HG02840 (cell line): ENCODE measurements around the gene TRIO.

Experiments used
- ATAC-seq: cut with Tn5 transposase; IDR thresholded peaks from one replicate; pipeline ENCODE4 v1.9.1; 2021; ENCODE audit warnings: mild to moderate bottlenecking, moderate library complexity, moderate number of reproducible peaks; ENCODE audit not compliant: unreplicated experiment, low FRiP score

The TRIO gene

GRCh38 chr5:14397717-14398116, 254.6 kb downstream of the TRIO start:
- no peak for ATAC-seq

GRCh38 chr5:14399054-14399692, 256.0 kb downstream of the TRIO start:
- no peak for ATAC-seq

- ATAC-seq, result no peak
Measured at GRCh38 chr5:14400085-14400484, 256.9 kb downstream of the TRIO start.

- ATAC-seq, result no peak
Measured at GRCh38 chr5:14400611-14401010, 257.5 kb downstream of the TRIO start.

GRCh38 chr5:14401639-14402038, 258.5 kb downstream of the TRIO start:
- ATAC-seq, result no peak

GRCh38 chr5:14402424-14402823, 259.3 kb downstream of the TRIO start:
- no peak for ATAC-seq

- ATAC-seq, result no peak
Measured at GRCh38 chr5:14404780-14405179, 261.6 kb downstream of the TRIO start.

- no peak for ATAC-seq
Measured at GRCh38 chr5:14405267-14405666, 262.1 kb downstream of the TRIO start.

GRCh38 chr5:14405706-14406553, 262.8 kb downstream of the TRIO start:
- no peak for ATAC-seq

GRCh38 chr5:14406554-14406849, 263.4 kb downstream of the TRIO start:
- no peak for ATAC-seq

- no peak for ATAC-seq
Measured at GRCh38 chr5:14407051-14407450, 263.9 kb downstream of the TRIO start.

- no peak for ATAC-seq
Measured at GRCh38 chr5:14407746-14408175, 264.6 kb downstream of the TRIO start.

GRCh38 chr5:14408969-14409586, 265.9 kb downstream of the TRIO start:
- ATAC-seq, result no peak

GRCh38 chr5:14410068-14410393, 266.9 kb downstream of the TRIO start:
- ATAC-seq, result no peak

GRCh38 chr5:14410394-14411201, 267.5 kb downstream of the TRIO start:
- ATAC-seq, result no peak

- ATAC-seq, result no peak
Measured at GRCh38 chr5:14411216-14411615, 268.1 kb downstream of the TRIO start.

GRCh38 chr5:14413331-14413750, 270.2 kb downstream of the TRIO start:
- no peak for ATAC-seq

- ATAC-seq, result no peak
Measured at GRCh38 chr5:14414007-14414406, 270.9 kb downstream of the TRIO start.

- no peak for ATAC-seq
Measured at GRCh38 chr5:14414656-14415023, 271.5 kb downstream of the TRIO start.

- no peak for ATAC-seq
Measured at GRCh38 chr5:14415024-14415697, 272.0 kb downstream of the TRIO start.

GRCh38 chr5:14415698-14416074, 272.5 kb downstream of the TRIO start:
- no peak for ATAC-seq
